Neural cell (in vitro differentiated cells): Measurements from ENCODE around the gene ZNF346. TPM values are rescaled to one million over a fixed set of nuclear protein-coding genes. Genes with fewer than 3 reads are reported as not detected.

Experiments
- H2AFZ ChIP-seq: fragments of 200-600, 300-800 bp; sonication (generic), shearing (Covaris generic); 2 replicates; pipeline ENCODE4 v1.6.0; 2014; ENCODE audit warnings: low read depth, mild to moderate bottlenecking, antibody characterized with exemption, low read length, moderate library complexity
- H3F3A ChIP-seq: fragments of 200-600 bp; shearing (Covaris generic); 2 replicates; pipeline ENCODE4 v1.6.1; 2016; ENCODE audit warnings: mild to moderate bottlenecking, moderate library complexity, mixed read lengths, antibody characterized with exemption, low read length; ENCODE audit not compliant: insufficient read depth, poor library complexity, severe bottlenecking
- H3K27ac ChIP-seq: fragments of 200-600, 300-800 bp; sonication (generic), shearing (Covaris generic); 2 replicates; pipeline ENCODE4 v1.5.1; 2014; ENCODE audit warnings: mild to moderate bottlenecking, low read length, moderate library complexity
- H3K27me3 ChIP-seq: fragments of 300-800, 200-600 bp; sonication (generic), shearing (Covaris generic); 2 replicates; pipeline ENCODE4 v1.6.0; 2014; ENCODE audit warnings: mild to moderate bottlenecking, low read depth, low read length, moderate library complexity; ENCODE audit not compliant: insufficient read depth
- H3K36me3 ChIP-seq: fragments of 300-800, 200-600 bp; sonication (generic), shearing (Covaris generic); 2 replicates; pipeline ENCODE4 v1.5.1; 2014; ENCODE audit warnings: mild to moderate bottlenecking, antibody characterized with exemption, low read length, moderate library complexity; ENCODE audit not compliant: insufficient read depth
- H3K4me2 ChIP-seq: fragments of 300-800, 200-600 bp; sonication (generic), shearing (Covaris generic); 2 replicates; pipeline ENCODE4 v1.6.0; 2014; ENCODE audit warnings: mild to moderate bottlenecking, low read length
- H3K4me3 ChIP-seq: fragments of 300-800, 200-600 bp; sonication (generic), shearing (Covaris generic); 2 replicates; pipeline ENCODE4 v1.5.1; 2014; ENCODE audit warnings: mild to moderate bottlenecking, low read length, moderate library complexity
- H3K79me2 ChIP-seq: fragments of 200-600 bp; shearing (Covaris generic); replicated peaks from 2 replicates; pipeline ENCODE4 v1.6.0; 2014; ENCODE audit warnings: mild to moderate bottlenecking, low read length, moderate library complexity; ENCODE audit not compliant: insufficient read depth
- H3K9ac ChIP-seq: fragments of 300-800, 200-600 bp; sonication (generic), shearing (Covaris generic); 2 replicates; pipeline ENCODE4 v1.6.1; 2016; ENCODE audit warnings: mild to moderate bottlenecking, low read length, mixed read lengths
- H3K9me2 ChIP-seq: fragments of 200-600 bp; shearing (Covaris generic); 2 replicates; pipeline ENCODE4 v1.6.1; 2016; ENCODE audit warnings: mild to moderate bottlenecking, low read length, mixed read lengths; ENCODE audit not compliant: insufficient read depth
- H3K9me3 ChIP-seq: fragments of 200-600, 300-800 bp; sonication (generic), shearing (Covaris generic); 2 replicates; pipeline ENCODE4 v1.6.1; 2016; ENCODE audit warnings: mild to moderate bottlenecking, mixed run types, low read length, moderate library complexity, mixed read lengths
- H4K20me1 ChIP-seq: fragments of 200-600 bp; shearing (Covaris generic); 2 replicates; pipeline ENCODE4 v1.6.1; 2016; ENCODE audit warnings: mild to moderate bottlenecking, mixed run types; ENCODE audit not compliant: insufficient read depth
- EP300 ChIP-seq: fragments of 450-650 bp; conservative IDR thresholded peaks from 2 replicates; pipeline ENCODE4 v1.6.1; 2014; ENCODE audit warnings: antibody characterized with exemption, mild to moderate bottlenecking, moderate library complexity; ENCODE audit not compliant: poor library complexity, severe bottlenecking
- EZH2 ChIP-seq: fragments of 200-600, 300-800 bp; shearing (Covaris generic), sonication (generic); IDR thresholded peaks from 2 replicates; pipeline ENCODE4 v1.6.1; 2014; ENCODE audit warnings: antibody characterized with exemption, low read length, borderline replicate concordance, mild to moderate bottlenecking; ENCODE audit not compliant: insufficient read depth, poor library complexity, severe bottlenecking
- MXI1 ChIP-seq: fragments of 450-650 bp; conservative IDR thresholded peaks from 2 replicates; pipeline ENCODE4 v1.6.1; 2014; ENCODE audit warnings: antibody characterized with exemption, mild to moderate bottlenecking; ENCODE audit not compliant: poor library complexity, severe bottlenecking
- POLR2AphosphoS5 ChIP-seq: IDR thresholded peaks from 2 replicates; pipeline ENCODE4 v1.6.1; 2012
- RAD21 ChIP-seq: fragments of 450-650 bp; conservative IDR thresholded peaks from 2 replicates; pipeline ENCODE4 v1.6.1; 2014; ENCODE audit warnings: antibody characterized with exemption, mild to moderate bottlenecking, moderate library complexity
- SMC3 ChIP-seq: fragments of 450-650 bp; conservative IDR thresholded peaks from 2 replicates; pipeline ENCODE4 v1.6.1; 2014; ENCODE audit warnings: antibody characterized with exemption, mild to moderate bottlenecking, moderate library complexity; ENCODE audit not compliant: poor library complexity
- TAF1 ChIP-seq: IDR thresholded peaks from 2 replicates; pipeline ENCODE4 v1.6.1; 2012; ENCODE audit warnings: low read depth
- polyA plus RNA-seq: library from polyadenylated mRNA; depleted of rRNA; stranded (reverse); fragments of >200 nt; gene quantifications from 2 replicates; pipeline ENCODE4 v1.2.3, GENCODE V29; 2014
- TF ChIP-seq, protein P1 (sequence below): IDR thresholded peaks from 2 replicates; pipeline ENCODE4 v1.6.1; 2012; ENCODE audit warnings: borderline replicate concordance
- TF ChIP-seq, protein P2 (sequence below): fragments of 450-650 bp; IDR thresholded peaks from 2 replicates; pipeline ENCODE4 v1.5.1; 2014; ENCODE audit warnings: antibody characterized with exemption, mild to moderate bottlenecking, moderate library complexity; ENCODE audit not compliant: poor library complexity, severe bottlenecking

Gene ZNF346
- polyA plus RNA-seq, 1 donor from 2014 or later = 40.1 TPM

DNA sequence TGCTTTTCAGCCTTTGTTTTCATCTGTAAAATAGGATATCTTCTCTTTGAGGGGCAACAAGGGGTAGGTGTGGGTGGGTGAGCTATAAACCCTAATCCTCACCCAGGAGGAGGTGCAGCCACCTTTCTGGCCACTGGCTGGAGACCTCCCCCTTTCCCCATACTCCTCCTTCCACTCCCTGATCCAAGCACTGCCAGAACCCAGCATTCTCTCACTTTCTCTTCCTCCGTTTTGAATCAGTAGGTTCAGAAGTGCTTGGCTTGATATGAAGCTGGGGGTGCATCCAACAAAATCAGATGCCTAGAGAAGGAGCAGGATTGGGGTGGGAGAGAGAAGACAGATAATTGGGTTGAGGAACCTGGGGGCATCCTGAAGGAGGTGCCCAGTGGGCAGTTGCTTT lies 104.3 kb downstream of the ZNF346 start:
- H3K4me3 ChIP-seq = no peak overlapping the region
- no peaks in the 10 kb centered on the region for H3K79me2 ChIP-seq
- no peaks in the 10 kb centered on the region for H3K36me3 ChIP-seq
- H3K9me2 ChIP-seq = no peaks in the 10 kb centered on the region
- no peaks in the 10 kb centered on the region for H4K20me1 ChIP-seq
- H2AFZ ChIP-seq = no peak overlapping the region
- TF ChIP-seq RAD21 = no peak
- TF ChIP-seq EZH2 = no peak
- TF ChIP-seq, protein P1, sequence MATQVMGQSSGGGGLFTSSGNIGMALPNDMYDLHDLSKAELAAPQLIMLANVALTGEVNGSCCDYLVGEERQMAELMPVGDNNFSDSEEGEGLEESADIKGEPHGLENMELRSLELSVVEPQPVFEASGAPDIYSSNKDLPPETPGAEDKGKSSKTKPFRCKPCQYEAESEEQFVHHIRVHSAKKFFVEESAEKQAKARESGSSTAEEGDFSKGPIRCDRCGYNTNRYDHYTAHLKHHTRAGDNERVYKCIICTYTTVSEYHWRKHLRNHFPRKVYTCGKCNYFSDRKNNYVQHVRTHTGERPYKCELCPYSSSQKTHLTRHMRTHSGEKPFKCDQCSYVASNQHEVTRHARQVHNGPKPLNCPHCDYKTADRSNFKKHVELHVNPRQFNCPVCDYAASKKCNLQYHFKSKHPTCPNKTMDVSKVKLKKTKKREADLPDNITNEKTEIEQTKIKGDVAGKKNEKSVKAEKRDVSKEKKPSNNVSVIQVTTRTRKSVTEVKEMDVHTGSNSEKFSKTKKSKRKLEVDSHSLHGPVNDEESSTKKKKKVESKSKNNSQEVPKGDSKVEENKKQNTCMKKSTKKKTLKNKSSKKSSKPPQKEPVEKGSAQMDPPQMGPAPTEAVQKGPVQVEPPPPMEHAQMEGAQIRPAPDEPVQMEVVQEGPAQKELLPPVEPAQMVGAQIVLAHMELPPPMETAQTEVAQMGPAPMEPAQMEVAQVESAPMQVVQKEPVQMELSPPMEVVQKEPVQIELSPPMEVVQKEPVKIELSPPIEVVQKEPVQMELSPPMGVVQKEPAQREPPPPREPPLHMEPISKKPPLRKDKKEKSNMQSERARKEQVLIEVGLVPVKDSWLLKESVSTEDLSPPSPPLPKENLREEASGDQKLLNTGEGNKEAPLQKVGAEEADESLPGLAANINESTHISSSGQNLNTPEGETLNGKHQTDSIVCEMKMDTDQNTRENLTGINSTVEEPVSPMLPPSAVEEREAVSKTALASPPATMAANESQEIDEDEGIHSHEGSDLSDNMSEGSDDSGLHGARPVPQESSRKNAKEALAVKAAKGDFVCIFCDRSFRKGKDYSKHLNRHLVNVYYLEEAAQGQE = no peak
- TF ChIP-seq, protein P2, sequence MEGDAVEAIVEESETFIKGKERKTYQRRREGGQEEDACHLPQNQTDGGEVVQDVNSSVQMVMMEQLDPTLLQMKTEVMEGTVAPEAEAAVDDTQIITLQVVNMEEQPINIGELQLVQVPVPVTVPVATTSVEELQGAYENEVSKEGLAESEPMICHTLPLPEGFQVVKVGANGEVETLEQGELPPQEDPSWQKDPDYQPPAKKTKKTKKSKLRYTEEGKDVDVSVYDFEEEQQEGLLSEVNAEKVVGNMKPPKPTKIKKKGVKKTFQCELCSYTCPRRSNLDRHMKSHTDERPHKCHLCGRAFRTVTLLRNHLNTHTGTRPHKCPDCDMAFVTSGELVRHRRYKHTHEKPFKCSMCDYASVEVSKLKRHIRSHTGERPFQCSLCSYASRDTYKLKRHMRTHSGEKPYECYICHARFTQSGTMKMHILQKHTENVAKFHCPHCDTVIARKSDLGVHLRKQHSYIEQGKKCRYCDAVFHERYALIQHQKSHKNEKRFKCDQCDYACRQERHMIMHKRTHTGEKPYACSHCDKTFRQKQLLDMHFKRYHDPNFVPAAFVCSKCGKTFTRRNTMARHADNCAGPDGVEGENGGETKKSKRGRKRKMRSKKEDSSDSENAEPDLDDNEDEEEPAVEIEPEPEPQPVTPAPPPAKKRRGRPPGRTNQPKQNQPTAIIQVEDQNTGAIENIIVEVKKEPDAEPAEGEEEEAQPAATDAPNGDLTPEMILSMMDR = no peak
- TF ChIP-seq TAF1 = no peak
- no peak for TF ChIP-seq POLR2AphosphoS5
- TF ChIP-seq MXI1 = no peak
- TF ChIP-seq SMC3 = no peak
- TF ChIP-seq EP300 = no peak
- H3K9ac ChIP-seq = no peak overlapping the region
- H3K4me2 ChIP-seq = no peak overlapping the region
- no peaks in the 10 kb centered on the region for H3K9me3 ChIP-seq
- H3F3A ChIP-seq = no peaks in the 10 kb centered on the region
- no peak overlapping the region for H3K27ac ChIP-seq
- no peaks in the 10 kb centered on the region for H3K27me3 ChIP-seq

DNA sequence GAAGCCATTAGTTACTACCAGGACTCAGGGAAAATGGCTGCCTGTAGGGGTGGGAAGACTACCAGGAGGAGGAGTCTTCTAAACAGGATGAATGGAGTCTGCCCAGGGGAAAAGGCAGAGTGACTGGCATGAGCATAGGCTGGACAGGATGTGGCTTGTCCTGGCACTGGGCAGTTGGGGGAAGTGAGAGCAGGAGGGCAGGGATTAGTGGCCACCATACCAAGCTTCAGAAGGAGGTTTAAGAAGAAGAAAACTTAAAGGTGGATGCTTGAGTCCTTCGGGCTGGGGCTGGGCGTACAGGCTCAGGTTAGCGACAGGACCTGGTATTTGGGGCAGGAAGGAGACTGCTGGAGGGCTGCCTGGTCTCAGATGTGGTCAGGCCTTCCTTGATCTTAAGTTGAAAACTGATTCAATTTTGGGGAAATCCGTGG lies 106.1 kb downstream of the ZNF346 start:
- TF ChIP-seq, protein P2 = no peak
- no peak for TF ChIP-seq MXI1
- no peak for TF ChIP-seq RAD21
- TF ChIP-seq EZH2 = no peak
- TF ChIP-seq POLR2AphosphoS5 = no peak
- TF ChIP-seq TAF1 = no peak
- TF ChIP-seq EP300 = no peak
- TF ChIP-seq, protein P1 = no peak
- TF ChIP-seq SMC3 = no peak
- Histone ChIP-seq H3F3A (no peaks in the 10 kb centered on the region), H2AFZ (no peak overlapping the region)

More for the DNA sequence above, 106.1 kb downstream of the ZNF346 start:
- no peaks in the 10 kb centered on the region for H4K20me1 ChIP-seq
- no peaks in the 10 kb centered on the region for H3K27me3 ChIP-seq
- H3K36me3 ChIP-seq = no peaks in the 10 kb centered on the region
- no peaks in the 10 kb centered on the region for H3K9me3 ChIP-seq
- H3K79me2 ChIP-seq = no peaks in the 10 kb centered on the region
- no peaks in the 10 kb centered on the region for H3K9me2 ChIP-seq
- H3K4me3 ChIP-seq = no peak overlapping the region
- no peak overlapping the region for H3K27ac ChIP-seq
- H3K4me2 ChIP-seq = no peak overlapping the region
- no peak overlapping the region for H3K9ac ChIP-seq
